Ectodermal cell (in vitro differentiated cells): Measurements from ENCODE around the gene FBXW8.

Experiments used
- H3K27ac ChIP-seq: 2 replicates; pipeline ENCODE4 v1.7.0; 2013; ENCODE audit warnings: mild to moderate bottlenecking, low read depth, low read length; ENCODE audit not compliant: insufficient read depth, poor library complexity, severe bottlenecking
- H3K27me3 ChIP-seq: 2 replicates; pipeline ENCODE4 v1.7.0; 2013; ENCODE audit warnings: mild to moderate bottlenecking, low read length; ENCODE audit not compliant: insufficient read depth, control insufficient read depth, poor library complexity, severe bottlenecking
- H3K36me3 ChIP-seq: one replicate; pipeline ENCODE4 v1.7.0; 2013; ENCODE audit warnings: low read length; ENCODE audit not compliant: control insufficient read depth, insufficient read depth
- H3K4me1 ChIP-seq: one replicate; pipeline ENCODE4 v1.7.0; 2013; ENCODE audit warnings: low read length; ENCODE audit not compliant: control insufficient read depth, insufficient read depth
- H3K4me3 ChIP-seq: 2 replicates; pipeline ENCODE4 v1.7.0; 2013; ENCODE audit warnings: low read depth, low read length, control low read depth; ENCODE audit not compliant: insufficient read depth
- H3K9me3 ChIP-seq: 2 replicates; pipeline ENCODE4 v1.7.0; 2013; ENCODE audit warnings: mild to moderate bottlenecking, low read length, moderate library complexity; ENCODE audit not compliant: control insufficient read depth
- WGBS, 2 experiments: methylation state at CpG; one replicate each; pipeline ENCODE4 v1.1.7; 2013; ENCODE audit warnings: missing lambda C conversion rate in 2 of 2; 5-methylcytosine and 5-hydroxymethylcytosine counted together

FBXW8 gene

DNA sequence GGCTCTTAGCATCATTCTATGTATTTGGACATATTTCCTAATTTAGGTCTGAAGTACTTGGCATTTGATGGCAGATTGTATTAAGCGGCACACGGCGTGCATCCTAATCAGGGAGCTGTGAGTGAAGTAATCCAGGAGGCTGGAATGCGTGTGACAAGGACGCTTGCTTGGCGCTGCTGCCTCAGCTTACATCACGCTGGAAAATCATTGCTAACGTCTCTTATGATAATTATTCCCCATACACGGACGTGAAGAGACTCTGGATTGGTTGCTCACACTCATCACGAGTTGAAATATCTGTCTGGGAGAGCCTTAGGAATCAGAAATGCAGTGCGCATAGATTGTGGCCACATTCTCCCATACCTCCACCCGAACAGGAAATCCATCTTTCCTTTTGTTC lies 85.3 kb downstream of the FBXW8 start:
- Histone ChIP-seq H3K9me3 (no peaks in the 10 kb centered on the region), H3K36me3 (no peaks in the 10 kb centered on the region), H3K4me3 (no peak overlapping the region), H3K27ac (no peak overlapping the region), H3K27me3 (no peaks in the 10 kb centered on the region), H3K4me1 (peaks cover 5% of the 10 kb centered on the region)
- 97% methylated on average over 12 to 13 of the region's 13 CpGs for WGBS, 2 experiments

DNA sequence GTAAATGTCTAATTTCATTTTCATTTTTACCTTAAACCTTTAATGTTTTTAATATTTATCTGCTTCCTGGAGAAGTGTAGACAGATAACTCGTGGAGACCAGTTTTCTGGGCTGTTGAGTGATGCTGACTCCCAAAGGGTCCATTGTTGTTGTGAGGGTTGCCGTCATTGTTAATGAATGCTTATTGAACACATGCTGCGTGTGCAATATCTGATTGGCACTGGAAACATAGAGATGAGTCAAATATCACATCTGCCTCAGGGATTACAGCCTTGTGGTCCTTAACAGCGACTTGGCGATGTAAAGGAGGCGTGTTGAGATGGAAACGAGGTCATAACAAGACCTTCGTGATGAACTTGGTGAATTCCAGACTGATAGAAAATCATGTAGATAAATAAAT lies 85.9 kb downstream of the FBXW8 start:
- Histone ChIP-seq H3K9me3 (no peaks in the 10 kb centered on the region), H3K36me3 (no peaks in the 10 kb centered on the region), H3K4me3 (no peak overlapping the region), H3K27me3 (no peaks in the 10 kb centered on the region), H3K27ac (no peak overlapping the region), H3K4me1 (peaks cover 7% of the 10 kb centered on the region)
- WGBS, 2 experiments: 94 to 96% methylated on average over 8 of the region's 8 CpGs

DNA sequence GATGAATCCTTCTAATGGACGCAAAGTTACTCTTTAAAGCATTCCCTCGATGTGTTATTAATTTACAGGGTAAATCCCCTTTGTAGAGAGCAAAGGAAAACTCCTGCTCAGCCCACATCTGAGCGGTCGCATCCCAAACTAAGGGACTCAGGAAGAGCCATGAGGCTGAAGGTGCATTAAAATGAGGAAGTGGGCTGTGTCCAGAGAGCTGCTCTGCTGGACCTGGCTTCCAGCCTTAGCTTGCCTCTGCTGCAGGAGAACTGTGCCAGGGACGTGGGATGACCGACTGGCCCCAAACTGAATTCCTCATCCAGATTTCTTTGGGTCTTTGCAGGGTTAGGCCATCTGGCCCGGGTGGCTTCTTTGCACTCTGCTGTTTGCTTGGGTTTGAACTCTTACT lies 88.3 kb downstream of the FBXW8 start:
- H3K4me1 ChIP-seq: peaks cover 7% of the 10 kb centered on the region
- H3K36me3 ChIP-seq: no peaks in the 10 kb centered on the region
- H3K27ac ChIP-seq: no peak overlapping the region
- H3K9me3 ChIP-seq: no peaks in the 10 kb centered on the region
- no peaks in the 10 kb centered on the region for H3K27me3 ChIP-seq
- WGBS, 2 experiments: 94 to 97% methylated on average over 7 of the region's 7 CpGs
- H3K4me3 ChIP-seq: no peak overlapping the region

DNA sequence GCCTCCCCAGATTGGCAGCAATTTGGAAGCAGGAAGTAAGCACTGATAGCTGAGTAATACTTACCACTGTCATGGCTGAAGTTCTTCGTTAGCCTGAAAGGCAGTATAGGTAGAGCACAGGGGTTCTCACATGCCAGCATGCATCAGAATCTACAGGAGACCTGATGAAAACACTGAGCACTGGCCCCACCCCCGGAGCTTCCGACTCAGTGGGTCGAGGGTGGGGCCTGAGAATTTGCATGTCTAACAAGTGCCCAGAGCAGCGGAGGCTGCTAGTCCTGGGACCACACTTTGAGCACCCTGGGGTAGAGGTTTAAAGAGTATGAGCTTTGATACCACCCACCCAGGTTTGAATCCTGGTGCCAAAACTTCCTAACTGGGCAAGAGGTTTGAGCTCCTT lies 89.6 kb downstream of the FBXW8 start:
- H3K4me1 ChIP-seq: peaks cover 7% of the 10 kb centered on the region
- no peak overlapping the region for H3K4me3 ChIP-seq
- no peak overlapping the region for H3K27ac ChIP-seq
- no peaks in the 10 kb centered on the region for H3K27me3 ChIP-seq
- WGBS, 2 experiments: 47% methylated on average over 5 of the region's 5 CpGs
- no peaks in the 10 kb centered on the region for H3K36me3 ChIP-seq
- no peaks in the 10 kb centered on the region for H3K9me3 ChIP-seq

DNA sequence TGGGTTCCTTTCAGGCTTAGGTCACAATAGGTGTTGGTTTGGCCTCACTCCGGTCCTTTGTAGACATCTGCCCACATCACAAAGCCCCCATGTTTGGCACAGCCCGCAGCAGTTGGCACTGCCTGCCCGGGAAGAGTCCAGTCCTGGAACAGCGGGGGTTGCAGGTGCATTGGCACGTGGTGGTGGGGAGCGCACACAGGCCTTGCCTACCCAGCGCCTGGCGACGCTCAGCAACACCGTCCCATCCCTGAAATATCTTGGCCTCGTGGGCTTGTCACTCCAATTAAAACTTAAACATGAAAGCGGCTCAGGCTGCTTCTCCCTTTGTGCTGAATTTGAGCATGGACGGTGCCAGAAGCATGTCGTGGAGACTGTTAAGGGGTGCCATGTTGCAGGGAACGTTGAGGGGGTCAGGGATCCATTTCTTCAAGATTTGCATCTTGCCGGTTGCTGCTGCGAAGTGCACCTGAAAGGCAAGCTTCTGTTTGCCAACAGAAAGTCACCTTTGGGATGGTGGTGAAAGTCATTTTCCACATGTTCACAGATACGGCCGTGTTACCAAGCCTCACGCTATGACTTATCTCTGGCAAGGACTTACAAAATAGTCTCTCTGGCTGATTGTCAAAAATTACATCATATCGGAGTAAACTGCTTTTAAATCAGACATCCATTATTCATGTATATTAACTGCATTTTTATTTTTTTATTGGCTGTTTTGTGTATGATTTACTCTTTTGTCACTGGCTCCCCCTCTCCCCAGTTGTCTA lies 91.5 kb downstream of the FBXW8 start:
- Histone ChIP-seq H3K4me3 (no peak overlapping the region), H3K27me3 (no peaks in the 10 kb centered on the region), H3K9me3 (no peaks in the 10 kb centered on the region), H3K36me3 (peaks cover 5% of the 10 kb centered on the region), H3K4me1 (peaks cover 7% of the 10 kb centered on the region), H3K27ac (no peak overlapping the region)
- WGBS, 2 experiments: 96% methylated on average over 21 of the region's 21 CpGs

DNA sequence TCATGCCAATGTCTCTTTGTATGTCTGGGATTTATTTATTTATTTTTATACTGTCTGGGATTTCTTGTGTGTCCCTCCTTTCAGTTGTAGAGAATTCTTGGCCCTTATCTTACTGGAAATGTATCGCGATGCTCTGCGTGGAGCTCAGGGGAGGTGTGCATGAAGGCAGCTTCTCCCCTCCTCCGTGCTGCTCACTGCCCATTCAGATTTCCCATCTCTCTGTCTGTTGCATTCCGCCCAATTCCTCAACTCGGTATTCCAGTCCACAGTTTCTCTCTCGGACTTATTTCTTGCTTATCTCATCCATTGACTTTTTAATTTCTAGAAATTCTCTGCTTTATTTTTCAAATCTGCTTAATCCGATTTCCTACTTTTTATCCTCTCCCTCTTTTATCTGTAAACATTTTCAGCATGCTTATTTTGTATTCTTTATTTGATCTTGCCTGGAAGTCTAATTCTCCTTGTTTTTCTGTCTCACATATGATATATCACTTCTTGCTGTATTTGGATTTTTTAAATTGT lies 93.2 kb downstream of the FBXW8 start:
- Histone ChIP-seq H3K27me3 (no peaks in the 10 kb centered on the region), H3K9me3 (no peaks in the 10 kb centered on the region), H3K36me3 (peaks cover 5% of the 10 kb centered on the region), H3K4me3 (no peak overlapping the region), H3K27ac (no peak overlapping the region), H3K4me1 (peaks cover 7% of the 10 kb centered on the region)
- WGBS, 2 experiments: 88 to 90% methylated on average over 8 of the region's 8 CpGs

DNA sequence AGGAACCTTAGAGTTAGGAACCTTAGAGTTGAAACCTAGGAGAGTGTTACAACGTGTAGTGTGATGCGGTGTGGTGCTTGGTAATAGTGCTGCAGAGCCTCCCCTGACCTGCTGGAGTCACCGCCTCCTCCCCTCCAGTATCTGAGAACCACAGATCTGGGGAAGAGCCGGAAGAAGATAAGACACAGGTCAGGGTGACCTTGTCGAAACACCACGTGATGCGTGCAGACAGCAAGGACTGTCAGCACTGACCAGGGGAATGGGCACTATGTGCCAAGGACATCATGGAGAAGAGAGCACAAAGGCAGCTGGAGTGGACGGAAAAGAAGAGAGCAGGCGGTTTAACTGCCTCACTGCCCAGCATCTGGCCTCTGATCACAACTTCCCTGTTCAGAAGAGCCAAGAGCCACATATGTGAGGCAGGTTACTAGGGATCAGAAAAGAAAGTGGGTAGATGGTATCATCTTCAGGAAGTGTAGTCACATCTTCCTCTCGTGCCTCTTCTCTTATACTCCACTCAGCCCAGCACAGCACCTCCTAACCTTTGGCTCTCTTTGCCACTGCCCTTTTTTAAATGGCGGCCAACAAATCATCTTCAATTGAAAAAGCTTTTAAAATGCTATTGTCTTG lies 94.8 kb downstream of the FBXW8 start:
- Histone ChIP-seq H3K36me3 (peaks cover 5% of the 10 kb centered on the region), H3K27ac (no peak overlapping the region), H3K4me3 (no peak overlapping the region), H3K4me1 (peaks cover 21% of the 10 kb centered on the region), H3K27me3 (no peaks in the 10 kb centered on the region), H3K9me3 (no peaks in the 10 kb centered on the region)
- WGBS, 2 experiments: 89 to 92% methylated on average over 11 of the region's 11 CpGs

DNA sequence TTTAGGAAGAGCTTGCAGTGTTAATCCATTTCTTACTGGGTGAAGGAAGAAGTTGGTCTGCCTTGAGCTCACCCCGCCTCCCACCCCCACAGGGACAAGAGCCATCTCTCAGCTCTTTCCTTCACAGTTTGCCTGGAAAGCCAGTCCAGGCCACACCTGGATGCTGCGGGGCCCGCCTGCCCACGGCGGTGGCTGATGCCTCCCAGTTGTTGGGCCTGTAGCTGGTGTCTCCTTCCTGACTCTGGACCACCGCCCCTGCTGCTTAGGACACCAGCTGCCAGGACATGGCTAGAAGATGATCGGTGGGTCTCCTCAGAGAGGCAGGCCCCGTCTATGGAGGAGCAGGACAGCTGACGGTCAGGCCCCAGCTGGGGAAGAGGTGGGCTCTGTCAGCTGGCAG lies 95.6 kb downstream of the FBXW8 start:
- H3K27me3 ChIP-seq: no peaks in the 10 kb centered on the region
- H3K4me3 ChIP-seq: no peak overlapping the region
- no peak overlapping the region for H3K27ac ChIP-seq
- peaks cover 21% of the 10 kb centered on the region for H3K4me1 ChIP-seq
- no peaks in the 10 kb centered on the region for H3K9me3 ChIP-seq
- 94 to 96% methylated on average over 9 of the region's 9 CpGs for WGBS, 2 experiments
- peaks cover 5% of the 10 kb centered on the region for H3K36me3 ChIP-seq

DNA sequence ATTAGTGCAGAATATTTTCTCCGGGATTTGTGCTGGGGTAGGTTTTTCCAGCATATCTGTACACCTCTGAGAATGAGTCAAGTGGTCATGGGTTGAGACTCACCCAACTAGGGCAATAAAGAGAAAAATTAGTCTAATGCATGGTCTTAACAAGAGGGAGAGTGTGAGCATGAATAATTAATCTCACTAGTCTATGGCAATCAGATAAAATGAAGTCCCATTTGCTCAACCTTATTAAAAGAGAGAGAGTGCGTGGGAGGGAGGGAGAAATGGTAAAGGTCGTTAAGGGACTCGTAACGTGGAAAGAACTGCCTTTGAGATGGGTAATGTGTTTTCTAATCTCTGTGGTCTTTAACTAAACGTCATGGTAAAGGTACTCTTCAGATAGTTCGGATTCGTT lies 96.8 kb downstream of the FBXW8 start:
- peaks cover 5% of the 10 kb centered on the region for H3K36me3 ChIP-seq
- 87 to 88% methylated on average over 7 to 8 of the region's 8 CpGs for WGBS, 2 experiments

DNA sequence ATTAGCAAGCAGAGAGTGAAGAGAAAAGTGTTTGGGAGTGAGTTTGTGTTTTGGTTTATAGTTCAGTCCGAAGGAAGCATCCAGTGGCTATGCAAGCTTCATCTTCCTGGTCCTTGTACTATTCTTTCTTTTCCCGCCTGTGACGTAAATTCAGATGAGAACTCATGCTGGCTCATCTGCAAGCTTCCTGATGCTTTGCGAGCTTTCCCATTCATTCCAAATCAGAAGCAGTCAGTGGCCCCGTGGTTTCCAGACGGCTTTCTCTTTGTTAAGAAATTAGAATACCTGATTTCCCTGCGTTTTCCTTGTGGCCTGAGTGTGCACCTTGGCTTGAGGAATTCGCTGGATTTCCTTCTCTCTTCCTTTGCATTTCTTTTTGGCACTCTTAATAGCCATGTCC lies 99.0 kb downstream of the FBXW8 start:
- no peak overlapping the region for H3K4me3 ChIP-seq
- peaks cover 23% of the 10 kb centered on the region for H3K4me1 ChIP-seq
- 12 to 14% methylated on average over 8 of the region's 8 CpGs for WGBS, 2 experiments
- H3K36me3 ChIP-seq: peaks cover 14% of the 10 kb centered on the region
- H3K9me3 ChIP-seq: no peaks in the 10 kb centered on the region
- no peak overlapping the region for H3K27ac ChIP-seq
- H3K27me3 ChIP-seq: no peaks in the 10 kb centered on the region

More for the DNA sequence above, 96.8 kb downstream of the FBXW8 start:
- Histone ChIP-seq H3K27ac (no peak overlapping the region), H3K4me3 (no peak overlapping the region), H3K4me1 (peaks cover 23% of the 10 kb centered on the region), H3K9me3 (no peaks in the 10 kb centered on the region), H3K27me3 (no peaks in the 10 kb centered on the region)
